ENCODE results near the gene ADGRG3.
"Not testable (repeated sequence)": the region's sequence is repeated elsewhere in the genome, so short reads cannot be mapped to it uniquely, and the experiment has no call there.

ADGRG3 gene

DNA sequence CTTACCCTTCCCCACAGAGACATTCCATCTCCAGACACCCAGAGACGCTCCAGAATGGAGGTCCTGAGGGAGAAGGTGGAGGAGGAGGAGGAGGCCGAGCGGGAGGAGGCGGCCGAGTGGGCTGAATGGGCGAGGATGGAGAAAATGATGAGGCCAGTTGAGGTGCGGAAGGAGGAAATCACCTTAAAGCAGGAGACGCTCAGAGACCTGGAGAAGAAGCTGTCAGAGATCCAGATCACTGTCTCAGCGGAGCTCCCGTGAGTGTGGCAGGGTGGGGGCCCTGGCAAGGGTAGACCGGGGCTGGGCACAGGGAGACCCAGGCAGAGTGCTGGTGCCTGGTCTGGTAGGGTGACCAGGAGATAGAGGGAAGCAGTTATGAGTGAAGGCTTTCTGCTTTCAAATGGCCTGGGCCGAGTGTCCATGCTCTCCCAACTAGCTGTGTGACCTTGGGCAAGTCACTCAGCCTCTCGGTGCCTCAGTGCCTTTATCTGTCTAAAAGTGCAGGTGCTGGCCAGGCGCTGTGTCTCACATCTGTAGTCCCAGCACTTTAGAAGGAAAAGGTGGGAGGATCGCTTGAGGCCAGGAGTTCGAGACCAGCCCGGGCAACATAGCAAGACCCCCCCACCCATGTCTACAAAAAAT, 29.9 kb downstream of the ADGRG3 start:
- no peak for DNase-seq (ENCODE audit: low spot score)

DNA sequence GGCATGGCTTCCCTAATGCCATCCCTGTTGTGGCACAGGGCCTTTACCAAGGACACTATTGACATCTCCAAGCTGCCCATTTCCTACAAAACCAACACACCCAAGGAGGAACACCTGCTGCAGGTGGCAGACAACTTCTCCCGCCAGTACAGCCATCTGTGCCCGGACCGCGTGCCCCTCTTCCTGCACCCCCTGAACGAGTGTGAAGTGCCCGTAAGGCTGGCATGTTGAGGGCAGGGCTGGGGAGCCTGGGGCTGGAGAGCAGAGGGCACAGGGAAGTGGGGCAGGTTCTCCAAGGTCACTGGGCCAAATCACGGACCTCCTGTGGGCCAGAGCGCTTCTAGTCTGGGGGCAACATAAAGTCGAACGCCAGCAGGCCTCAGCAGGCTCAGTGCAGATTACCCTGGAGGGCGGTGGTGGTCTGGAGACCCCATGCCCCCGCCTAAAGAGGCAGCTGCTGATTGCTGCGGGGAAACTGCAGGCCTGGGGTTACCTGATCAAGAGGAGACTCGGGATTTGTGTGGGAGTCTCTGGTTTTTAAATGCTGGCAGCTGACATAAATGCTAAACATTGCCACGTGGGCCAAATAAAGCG, 30.8 kb downstream of the ADGRG3 start:
- DNase-seq (ENCODE audit: low spot score) = no peak

DNA sequence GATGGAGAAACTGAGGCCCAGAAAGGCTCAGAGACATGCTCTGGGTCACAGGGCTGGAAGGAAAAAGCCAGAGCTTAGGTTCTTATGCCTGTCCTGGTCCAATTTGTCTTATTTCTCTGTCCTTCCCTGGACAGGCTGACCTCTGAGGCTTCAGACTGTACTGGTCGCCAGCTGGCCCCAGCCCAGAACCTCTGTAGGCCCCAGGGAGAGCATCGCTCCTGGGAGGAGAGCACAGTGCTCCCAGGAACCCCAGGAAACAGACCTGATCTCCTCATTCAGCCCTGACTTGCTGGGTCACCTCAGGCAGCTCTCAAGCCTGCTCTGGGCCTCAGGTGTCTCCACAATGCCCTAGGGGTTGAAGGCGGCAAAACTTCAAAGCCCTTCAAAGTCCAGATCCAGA, 31.4 kb downstream of the ADGRG3 start:
- no peak for DNase-seq (ENCODE audit: low spot score)

DNA sequence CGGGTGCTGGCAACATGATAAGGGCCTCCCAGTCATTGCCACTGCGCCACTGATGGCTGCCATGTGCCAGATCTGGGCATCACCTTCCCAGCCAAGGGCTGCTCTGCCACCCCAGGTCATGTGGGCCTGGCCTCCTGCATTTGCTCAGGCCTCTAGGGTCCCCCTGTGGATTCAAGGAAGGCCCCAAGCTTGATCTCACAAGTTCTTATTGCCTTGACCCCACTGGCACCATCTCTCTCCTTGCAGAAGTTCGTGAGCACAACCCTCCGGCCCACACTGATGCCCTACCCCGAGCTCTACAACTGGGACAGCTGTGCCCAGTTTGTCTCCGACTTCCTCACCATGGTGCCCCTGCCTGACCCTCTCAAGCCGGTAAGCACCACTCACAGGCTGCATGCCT, 31.8 kb downstream of the ADGRG3 start:
- DNase-seq (ENCODE audit: low spot score) = no peak

DNA sequence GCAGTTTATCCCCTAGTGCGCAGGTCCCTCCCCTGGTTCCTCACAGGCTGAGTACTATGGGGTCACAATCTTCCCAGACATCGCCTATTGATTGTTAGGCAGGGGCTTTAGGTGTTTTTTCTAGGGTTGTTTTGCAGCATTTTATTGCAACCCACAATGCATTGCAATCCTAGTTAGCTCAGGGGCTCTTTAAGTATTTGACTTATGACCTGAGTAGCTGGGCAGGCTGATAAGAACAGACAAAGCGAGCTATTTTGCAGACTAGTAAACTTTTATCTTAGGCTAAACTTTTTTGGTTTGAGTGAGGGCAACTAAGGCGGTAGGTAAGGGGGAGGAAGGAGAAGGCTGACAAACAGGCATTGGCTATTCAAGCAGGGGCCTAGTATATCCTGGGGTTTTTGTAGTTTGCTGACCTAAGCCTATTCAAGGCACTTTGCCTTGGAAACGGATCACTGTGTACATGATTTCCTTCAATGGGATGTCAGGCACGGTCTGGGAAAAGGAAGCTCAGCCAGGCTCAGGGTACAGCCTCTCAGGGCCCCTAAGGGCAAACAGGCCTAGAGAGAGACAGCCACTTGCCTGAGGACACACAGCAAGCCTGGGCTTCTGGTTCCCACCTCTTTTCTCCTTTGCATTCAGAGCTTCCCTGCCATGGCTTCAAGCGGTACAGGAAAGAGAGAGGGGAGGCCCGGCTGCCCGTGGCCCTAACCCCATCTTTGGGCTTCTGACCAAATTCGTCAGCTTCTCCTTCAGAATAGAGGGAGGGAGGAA, 32.9 kb downstream of the ADGRG3 start:
- no peak for DNase-seq (ENCODE audit: low spot score)

DNA sequence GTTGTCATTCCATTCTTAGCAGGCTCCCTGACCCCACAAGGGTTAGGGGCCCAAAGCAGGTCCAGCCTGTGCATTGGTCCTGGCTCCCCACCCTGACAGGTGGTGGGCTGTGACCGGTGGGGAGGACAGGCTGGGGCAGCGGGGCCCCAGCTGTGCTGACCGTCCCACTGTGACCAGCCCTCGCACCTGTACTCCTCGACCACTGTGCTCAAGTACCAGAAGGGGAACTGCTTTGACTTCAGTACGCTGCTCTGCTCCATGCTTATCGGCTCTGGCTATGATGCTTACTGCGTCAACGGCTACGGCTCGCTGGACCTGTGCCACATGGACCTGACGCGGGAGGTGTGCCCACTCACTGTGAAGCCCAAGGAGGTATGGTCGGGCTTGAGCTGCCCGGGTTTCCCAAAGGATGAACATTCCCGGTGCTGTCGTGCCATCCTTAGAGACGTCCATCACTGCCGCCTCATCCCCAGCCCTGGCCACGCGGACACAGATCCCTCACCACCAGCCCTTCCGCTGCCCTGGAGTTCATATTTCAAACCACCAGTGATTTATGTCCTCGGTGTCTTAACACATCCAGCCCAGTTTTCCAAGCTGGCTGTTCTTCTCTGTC, 33.8 kb downstream of the ADGRG3 start:
- no peak for DNase-seq (ENCODE audit: low spot score)

DNA sequence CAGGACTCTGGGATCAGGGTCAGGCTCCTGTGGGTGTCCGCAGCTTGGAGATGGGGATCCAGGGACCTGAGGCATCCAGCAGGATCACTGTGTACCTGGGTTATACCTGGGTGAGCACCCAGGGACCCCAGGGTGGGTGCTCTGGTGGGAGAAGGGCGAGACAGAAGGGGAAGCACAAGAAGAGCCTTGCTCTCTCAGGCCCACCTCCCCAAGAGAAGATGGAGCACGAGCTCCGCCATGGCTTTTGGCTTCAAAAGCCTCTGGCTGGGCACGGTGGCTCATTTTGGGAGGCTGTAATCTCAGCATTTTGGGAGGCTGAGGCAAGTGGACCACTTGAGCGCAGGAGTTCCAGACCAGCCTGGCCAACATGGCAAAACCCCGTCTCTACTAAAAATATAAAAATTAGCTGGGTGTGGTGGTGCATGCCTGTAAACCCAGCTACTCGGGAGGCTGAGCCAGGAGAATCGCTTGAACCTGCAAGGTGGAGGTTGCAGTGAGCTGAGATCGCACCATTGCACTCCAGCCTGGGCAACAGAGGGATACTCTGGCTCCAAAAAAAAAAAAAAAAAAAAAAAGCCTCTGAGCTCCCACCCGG, 35.4 kb downstream of the ADGRG3 start:
- no peak for DNase-seq (ENCODE audit: low spot score)

DNA sequence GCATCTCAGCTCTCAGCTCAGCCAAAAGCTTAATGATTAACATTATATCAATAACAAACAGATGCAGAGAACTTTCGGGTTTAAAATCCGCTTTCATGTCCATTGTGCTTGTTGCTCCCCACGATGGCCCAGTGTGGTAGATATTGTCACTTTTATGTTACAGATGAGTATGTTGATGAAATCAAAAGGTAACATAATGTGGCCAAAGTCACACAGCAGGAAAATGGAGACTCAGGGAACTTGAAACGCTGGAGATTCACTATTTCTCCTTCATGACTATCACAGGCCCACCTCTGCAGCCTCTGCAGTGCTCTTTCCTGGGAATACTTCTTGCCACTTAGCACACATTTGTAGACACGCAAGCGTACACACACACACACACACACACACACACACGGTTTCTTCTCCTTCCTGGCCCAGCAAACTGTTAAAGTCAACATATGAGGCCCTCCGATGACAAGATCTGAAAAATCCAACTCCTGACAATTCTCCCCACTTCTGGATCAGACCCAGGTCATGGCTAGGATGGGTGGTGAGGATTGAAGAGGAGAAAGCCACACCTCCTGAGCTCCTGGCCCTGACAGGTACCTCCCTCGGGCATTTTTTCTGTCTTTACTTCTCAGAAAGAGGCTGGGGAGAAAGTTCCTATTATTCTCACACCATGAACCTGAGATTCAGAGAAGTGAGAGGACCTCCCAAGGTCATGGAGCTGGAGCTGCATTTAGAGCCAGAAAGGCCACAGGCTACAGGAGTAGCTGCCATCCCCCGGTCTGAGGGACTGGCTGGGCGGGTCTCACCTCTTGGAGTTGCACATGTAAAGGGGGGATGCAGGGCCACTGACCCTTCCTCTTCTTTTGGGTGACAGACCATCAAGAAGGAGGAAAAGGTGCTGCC, 36.2 kb downstream of the ADGRG3 start:
- DNase-seq (ENCODE audit: low spot score) = no peak

DNA sequence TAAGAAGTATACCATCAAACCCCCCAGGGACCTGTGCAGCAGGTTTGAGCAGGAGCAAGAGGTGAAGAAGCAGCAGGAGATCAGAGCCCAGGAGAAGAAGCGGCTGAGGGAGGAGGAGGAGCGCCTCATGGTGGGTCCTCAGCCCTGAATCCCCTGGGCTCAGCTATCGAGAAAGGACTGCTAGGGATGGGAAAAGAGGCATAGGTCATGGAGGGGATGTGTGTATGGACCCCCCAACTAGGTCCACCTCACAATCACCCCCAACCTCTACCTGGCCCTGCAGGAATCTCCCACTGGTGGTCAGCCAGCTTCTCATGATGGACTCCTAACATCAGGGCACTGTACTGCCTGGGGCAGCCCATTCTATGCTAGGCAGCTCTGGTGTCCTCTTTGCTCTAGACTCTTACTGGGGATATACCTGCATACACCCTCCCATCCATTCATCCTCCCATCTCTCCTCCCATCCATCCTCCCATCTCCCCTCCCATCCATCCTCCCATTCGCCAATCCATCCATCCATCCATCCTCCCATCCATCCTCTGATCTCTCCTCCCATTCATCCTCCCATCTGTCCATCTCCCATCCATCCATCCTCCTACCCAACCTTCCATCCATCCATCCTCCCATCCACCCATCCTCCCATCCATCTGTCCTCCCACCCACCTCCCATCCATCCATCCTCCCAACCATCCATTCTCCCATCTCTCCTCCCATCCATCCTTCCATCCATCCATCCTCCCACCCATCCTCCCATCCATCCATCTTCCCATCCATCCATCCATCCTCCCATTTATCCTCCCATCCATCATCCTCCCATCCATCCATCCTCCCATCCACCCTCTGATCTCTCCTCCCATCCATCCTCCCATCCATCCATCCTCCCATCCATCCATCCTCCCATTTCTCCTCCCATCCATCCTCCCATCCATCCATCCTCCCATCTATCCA, 37.1 kb downstream of the ADGRG3 start:
- no peak for DNase-seq (ENCODE audit: low spot score)

DNA sequence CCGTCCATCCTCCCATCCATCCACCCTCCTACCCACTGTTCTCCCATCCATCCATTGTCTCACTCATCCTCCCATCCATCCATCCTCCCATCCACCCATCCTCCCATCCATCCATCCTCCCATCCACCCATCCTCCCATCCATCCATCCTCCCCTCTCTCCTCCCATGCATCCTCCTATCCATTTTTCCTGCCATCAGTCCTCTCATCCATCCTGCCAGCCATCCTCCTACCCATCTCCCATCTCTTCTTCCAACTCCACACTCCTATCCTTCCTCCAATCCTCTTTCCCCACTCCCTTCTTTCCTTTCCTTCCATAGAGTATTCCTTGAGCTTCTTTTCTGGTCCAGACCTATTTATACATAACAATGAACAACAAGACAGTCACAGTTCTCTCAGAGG, 38.6 kb downstream of the ADGRG3 start:
- no peak for DNase-seq (ENCODE audit: low spot score)

DNA sequence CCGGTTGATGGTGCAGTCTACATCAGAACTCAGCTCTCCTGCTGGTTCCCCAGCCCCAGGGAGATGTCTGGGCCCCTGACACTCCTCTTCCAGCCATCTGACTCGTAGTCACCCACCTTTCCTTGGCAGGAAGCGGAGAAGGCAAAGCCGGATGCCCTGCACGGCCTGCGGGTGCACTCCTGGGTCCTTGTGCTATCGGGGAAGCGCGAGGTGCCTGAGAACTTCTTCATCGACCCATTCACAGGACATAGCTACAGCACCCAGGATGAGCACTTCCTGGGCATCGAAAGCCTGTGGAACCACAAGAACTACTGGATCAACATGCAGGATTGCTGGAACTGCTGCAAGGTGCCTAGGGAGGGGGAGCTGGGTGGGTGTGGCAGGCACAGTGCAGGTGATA, 39.2 kb downstream of the ADGRG3 start:
- no peak for DNase-seq (ENCODE audit: low spot score)

DNA sequence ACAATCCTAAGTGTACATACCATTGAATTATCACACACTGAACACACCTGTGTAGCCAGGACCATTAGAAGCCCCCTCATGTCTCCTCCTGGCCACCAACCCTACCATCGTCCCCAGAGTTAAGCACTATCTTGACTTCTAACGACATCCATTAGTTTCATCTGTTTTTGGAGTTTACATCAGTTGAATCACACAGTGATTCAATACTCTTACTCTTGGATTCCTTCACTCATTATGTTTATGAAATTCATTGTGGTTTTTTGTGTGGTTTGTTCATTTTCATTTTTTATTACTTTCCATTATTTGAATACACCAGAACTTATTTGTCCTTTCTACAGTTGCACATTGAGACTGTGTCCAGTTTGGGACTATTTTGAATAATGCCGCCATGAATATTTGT, 40.1 kb downstream of the ADGRG3 start:
- no peak for DNase-seq (ENCODE audit: low spot score)

DNA sequence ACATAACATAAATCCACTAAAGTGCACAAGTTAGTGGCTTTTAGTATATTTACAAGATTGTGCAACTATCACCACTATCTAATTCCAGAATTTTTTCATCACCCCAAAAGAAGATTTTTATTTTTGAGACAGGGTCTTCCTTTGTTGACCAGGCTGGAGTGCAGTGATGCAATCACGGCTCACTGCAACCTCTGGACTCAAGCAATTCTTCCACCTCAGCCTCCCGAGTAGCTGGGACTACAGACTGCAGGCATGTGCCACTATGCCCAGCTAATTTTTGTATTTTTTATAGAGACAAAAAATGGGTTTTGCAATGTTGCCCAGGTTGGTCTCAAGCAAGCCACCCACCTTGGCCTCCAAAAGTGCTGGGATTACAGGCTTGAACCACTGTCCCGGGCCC, 41.6 kb downstream of the ADGRG3 start:
- no peak for DNase-seq (ENCODE audit: low spot score)

DNA sequence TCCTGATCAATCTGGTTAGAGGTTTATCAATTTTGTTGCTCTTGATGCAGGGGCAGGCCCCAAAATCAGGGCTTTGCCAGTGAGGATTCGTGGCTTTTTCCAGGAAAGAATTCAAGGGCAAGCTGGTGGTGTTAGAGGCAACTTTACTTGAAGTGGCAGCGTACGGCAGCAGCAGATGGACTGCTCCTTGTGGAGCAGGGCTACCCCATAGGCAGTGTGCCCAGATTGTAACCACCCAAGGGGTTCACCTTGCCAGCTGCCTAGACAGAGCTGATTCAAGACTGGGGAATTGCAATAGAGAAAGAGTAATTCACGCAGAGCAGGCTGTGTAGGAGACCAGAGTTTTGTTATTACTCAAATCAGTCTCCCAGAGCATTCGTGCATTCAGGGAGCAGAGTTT, 43.2 kb downstream of the ADGRG3 start:
- DNase-seq (ENCODE audit: low spot score) = no peak

DNA sequence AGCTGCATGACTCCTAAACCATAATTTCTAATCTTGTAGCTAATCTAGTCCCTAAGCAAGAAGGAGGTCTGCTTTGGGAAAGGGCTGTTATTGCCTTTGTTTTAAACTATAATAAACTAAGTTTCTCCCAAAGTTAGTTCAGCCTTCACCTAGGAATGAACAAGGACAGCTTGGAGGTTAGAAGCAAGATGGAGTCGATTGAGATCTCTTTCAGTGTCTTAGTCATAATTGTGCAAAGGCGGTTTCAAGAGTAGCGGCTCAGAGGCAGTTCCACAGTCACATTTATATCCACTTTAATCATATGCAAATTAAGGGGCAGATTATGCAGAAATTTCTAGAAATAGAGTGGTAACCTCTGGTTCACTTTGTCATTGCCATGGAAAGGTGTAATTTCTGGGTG, 43.9 kb downstream of the ADGRG3 start:
- DNase-seq (ENCODE audit: low spot score) = no peak

DNA sequence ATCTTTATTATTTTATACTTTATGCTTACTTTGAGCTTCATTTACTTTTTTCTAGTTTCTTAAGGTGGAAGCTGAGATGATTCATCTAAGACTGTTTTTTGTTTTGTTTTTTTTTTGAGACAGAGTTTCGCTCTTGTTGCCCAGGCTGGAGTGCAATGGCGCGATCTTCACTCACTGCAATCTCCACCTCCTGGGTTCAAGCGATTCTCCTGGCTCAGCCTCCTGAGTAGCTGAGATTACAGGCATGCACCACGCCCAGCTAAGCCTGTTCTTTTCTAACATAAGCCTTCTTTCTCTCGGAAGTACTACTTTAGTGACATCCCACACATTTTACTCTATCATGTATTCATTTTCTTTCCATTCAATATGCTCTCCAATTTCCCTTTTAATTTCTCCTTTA, 44.5 kb downstream of the ADGRG3 start:
- not testable (repeated sequence) for DNase-seq (ENCODE audit: low spot score)

DNA sequence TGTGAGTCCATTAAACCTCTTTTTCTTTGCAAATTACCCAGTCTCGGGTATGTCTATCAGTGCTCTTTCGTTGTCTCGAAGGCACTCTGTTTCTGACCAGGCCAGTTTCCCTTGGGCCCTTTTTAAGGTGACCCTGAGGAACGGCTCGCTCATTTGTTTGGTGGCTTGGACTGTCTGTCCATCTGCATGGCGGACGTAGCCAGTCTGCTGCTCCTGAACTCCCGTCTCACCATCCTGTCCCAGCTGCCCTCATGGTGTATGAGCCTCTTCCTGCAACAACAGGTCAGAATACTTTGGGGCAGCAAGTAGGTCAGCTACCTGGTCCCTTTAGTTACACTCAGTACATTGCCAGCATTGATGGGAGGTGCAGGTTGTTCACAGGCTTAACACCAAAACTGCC, 45.5 kb downstream of the ADGRG3 start:
- DNase-seq (ENCODE audit: low spot score) = no peak

DNA sequence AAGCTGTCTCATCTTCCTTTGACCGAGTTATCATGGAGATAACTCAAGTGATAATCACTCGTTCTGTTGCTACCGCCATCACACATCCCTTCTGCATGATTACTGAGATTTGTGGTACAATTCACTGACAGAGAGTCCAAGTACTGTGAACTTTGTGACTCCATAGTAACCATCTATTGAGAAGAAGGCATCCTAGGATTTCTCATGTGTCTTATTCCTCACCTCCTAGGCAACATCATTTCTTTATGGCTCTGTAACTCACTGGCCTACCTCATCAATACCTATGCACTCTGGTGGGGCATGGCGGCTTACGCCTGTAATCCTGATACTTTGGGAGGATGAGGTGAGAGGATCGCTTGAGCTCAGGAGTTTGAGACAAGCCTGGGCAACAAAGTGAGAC, 45.9 kb downstream of the ADGRG3 start:
- DNase-seq (ENCODE audit: low spot score) = no peak

DNA sequence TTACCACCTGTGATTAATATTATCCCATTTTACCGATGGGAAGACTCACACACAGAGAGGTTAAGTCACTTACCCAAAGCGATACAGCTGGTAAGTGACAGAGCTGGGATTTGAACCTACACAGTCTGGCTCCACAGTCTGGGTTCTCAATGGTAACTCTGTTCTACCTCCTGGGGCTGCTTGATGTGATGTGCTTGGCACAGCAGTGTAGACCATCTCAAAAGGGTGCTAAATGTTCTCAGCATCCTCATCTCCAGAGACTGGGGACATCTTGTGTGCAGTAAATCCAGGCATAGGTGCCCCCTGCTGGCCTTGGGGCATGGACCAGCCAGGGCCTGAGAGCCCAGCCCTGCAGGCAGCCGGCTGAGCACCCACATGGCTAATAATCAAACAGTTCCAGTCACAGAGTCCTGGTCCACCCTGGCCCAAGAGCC, 52.1 kb downstream of the ADGRG3 start:
- peak; percentile 49 for DNase-seq (ENCODE audit: low spot score)
